Measurements from ENCODE around the gene STXBP5. TPM values are rescaled to one million over a fixed set of nuclear protein-coding genes. Genes with fewer than 3 reads are reported as not detected.

The STXBP5 gene
- total and polyA plus RNA-seq, 2 of the 13 experiments (the other 11 are each of a cell fraction or from before 2014, with no cell fraction given) = 8.8 to 19.4 TPM

GRCh38 chr6:147287869-147288271, 83.7 kb downstream of the STXBP5 start (continued):
- TF ChIP-seq ZNF605 (CRISPR knock-in tag; IDR thresholded peaks at IDR 0.05) (no peak), KAT8 (CRISPR knock-in tag; IDR thresholded peaks at IDR 0.05) (no peak), ZNF547 (CRISPR knock-in tag; IDR thresholded peaks at IDR 0.05) (no peak), FOXA3 (CRISPR knock-in tag; IDR thresholded peaks at IDR 0.05) (no peak)
- TF ChIP-seq, protein P1, sequence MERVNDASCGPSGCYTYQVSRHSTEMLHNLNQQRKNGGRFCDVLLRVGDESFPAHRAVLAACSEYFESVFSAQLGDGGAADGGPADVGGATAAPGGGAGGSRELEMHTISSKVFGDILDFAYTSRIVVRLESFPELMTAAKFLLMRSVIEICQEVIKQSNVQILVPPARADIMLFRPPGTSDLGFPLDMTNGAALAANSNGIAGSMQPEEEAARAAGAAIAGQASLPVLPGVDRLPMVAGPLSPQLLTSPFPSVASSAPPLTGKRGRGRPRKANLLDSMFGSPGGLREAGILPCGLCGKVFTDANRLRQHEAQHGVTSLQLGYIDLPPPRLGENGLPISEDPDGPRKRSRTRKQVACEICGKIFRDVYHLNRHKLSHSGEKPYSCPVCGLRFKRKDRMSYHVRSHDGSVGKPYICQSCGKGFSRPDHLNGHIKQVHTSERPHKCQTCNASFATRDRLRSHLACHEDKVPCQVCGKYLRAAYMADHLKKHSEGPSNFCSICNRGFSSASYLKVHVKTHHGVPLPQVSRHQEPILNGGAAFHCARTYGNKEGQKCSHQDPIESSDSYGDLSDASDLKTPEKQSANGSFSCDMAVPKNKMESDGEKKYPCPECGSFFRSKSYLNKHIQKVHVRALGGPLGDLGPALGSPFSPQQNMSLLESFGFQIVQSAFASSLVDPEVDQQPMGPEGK (CRISPR knock-in tag; IDR thresholded peaks at IDR 0.05) = no peak
- TF ChIP-seq, protein P2, sequence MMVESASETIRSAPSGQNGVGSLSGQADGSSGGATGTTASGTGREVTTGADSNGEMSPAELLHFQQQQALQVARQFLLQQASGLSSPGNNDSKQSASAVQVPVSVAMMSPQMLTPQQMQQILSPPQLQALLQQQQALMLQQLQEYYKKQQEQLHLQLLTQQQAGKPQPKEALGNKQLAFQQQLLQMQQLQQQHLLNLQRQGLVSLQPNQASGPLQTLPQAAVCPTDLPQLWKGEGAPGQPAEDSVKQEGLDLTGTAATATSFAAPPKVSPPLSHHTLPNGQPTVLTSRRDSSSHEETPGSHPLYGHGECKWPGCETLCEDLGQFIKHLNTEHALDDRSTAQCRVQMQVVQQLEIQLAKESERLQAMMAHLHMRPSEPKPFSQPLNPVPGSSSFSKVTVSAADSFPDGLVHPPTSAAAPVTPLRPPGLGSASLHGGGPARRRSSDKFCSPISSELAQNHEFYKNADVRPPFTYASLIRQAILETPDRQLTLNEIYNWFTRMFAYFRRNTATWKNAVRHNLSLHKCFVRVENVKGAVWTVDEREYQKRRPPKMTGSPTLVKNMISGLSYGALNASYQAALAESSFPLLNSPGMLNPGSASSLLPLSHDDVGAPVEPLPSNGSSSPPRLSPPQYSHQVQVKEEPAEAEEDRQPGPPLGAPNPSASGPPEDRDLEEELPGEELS (CRISPR knock-in tag; IDR thresholded peaks at IDR 0.05) = no peak

DNA sequence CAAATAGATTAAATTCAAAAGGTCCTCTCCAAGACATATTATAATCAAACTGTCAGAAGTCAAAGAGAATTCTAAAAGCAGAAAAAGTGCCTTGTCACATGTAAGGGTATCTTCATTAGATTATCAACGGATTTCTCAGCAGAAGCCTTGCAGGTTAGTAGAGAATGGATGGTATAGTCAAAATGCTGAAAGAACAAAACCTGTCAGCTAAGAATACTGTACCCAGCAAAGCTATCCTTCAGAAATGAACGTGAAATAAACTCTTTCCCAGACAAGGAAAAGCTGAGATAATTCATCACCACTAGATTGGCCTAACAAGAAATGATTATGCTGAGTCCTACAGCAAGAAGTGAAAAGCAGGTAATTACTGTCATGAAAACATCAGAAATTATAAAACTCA, 92.9 kb downstream of the STXBP5 start:
- intact Hi-C loops (cut with micrococcal nuclease; ENCODE audit: unreplicated experiment) = no loop called here

More for the DNA sequence above, 92.9 kb downstream of the STXBP5 start:
- no peaks in the 10 kb centered on the region for H4K20me1 ChIP-seq (ENCODE audit: insufficient read depth, low read length)
- FAIRE-seq = no peak
- no peak overlapping the region for H2AFZ ChIP-seq (ENCODE audit: low read length)
- ATAC-seq = no peak
- TF ChIP-seq ZNF879 (CRISPR knock-in tag; IDR thresholded peaks at IDR 0.05) (no peak), ZNF136 (CRISPR knock-in tag; IDR thresholded peaks at IDR 0.05; ENCODE audit: low read depth) (peak; percentile 84; the same call in 1 of the 2 replicates)
- no peak overlapping the region for H3K4me3 ChIP-seq (replicated peaks in 1 of 3; ENCODE audit: insufficient read depth in 1 of 3, low read depth in 2 of 3, low read length in 3 of 3)
- peaks cover 7 to 18% of the 10 kb centered on the region in 2 experiments; a peak in 3 of 5 replicates for H3K36me3 ChIP-seq (replicated peaks in 1 of 2; ENCODE audit: control insufficient read depth in 1 of 2, insufficient read depth in 2 of 2, low read length in 2 of 2)
- no TSS peak for BruUV-seq (replicated peaks)
- H3K9me3 ChIP-seq (ENCODE audit: low read length) = peaks cover 29% of the 10 kb centered on the region
- POLR2A ChIA-PET = no interaction called here
- H3K79me2 ChIP-seq (ENCODE audit: insufficient read depth, low read length) = no peaks in the 10 kb centered on the region
- no peaks in the 10 kb centered on the region; a peak in 1 of 5 replicates for H3K27me3 ChIP-seq (ENCODE audit: control insufficient read depth in 1 of 2, insufficient read depth in 2 of 2, low read length in 2 of 2)
- H3K4me2 ChIP-seq (ENCODE audit: low read depth, low read length) = no peak overlapping the region
- no peaks in the 10 kb centered on the region for H3K4me1 ChIP-seq (ENCODE audit: insufficient read depth, low read length)
- H3K27ac ChIP-seq (ENCODE audit: extremely low read length, insufficient read depth, low read length) = no peak overlapping the region
- WGBS (ENCODE audit: low lambda C conversion rate) = 94% methylated on average over 2 of the region's 2 CpGs
- H3K9ac ChIP-seq (ENCODE audit: insufficient read depth, low read depth, low read length) = no peak overlapping the region
- no peak for DNase-seq (ENCODE audit: low spot score)
- CTCF ChIA-PET (ENCODE audit: low intra/inter-chr PET ratio, low total read pairs) = no interaction called here
- in situ Hi-C loops (cut with HindIII; ENCODE audit: extremely low pct_ligation_motif_present, low pct_unique_long_range_greater_than_20kb) = no loop called here
